Stimulated activated CD8-positive, alpha-beta memory T cell treated with anti-CD3 and anti-CD28 coated beads, Interleukin-4, amount 100 ng/mL, for 24 hours (primary cell): ENCODE data around the gene TVP23C.
"Not testable (repeated sequence)": the region's sequence is repeated elsewhere in the genome, so short reads cannot be mapped to it uniquely, and the experiment has no call there.

Experiments used
- DNase-seq: peaks from one replicate; pipeline ENCODE4 v3.0.0-alpha.2; 2020; ENCODE audit warnings: low read depth

Gene TVP23C

DNA sequence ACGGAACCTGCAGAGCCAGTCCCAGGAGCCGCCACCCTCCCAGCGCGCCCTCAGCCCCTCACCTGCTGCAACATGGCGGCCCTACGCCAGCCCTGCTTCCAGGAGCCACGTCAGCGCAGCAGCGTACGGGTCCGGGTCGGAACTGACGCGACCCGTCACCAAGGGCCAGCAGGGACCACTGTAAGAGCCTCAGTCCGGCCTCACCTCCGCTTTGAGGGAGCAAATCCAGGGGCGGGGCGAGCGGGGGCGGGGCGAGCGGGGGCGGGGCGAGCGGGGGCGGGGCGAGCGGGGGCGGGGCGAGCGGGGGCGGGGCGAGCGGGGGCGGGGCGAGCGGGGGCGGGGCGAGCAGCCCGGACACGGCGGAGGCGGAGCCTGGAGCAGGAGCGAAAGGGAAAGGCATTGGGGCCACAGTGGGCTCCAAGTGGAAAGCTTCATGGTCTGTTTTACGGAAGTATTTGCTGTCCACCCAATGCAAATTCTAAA, at the start of gene TVP23C:
Gene TVP23C (minus strand): TSS at position 109 of the 483 bp plus-strand sequence. CDS start 35 bp downstream, at position 74.
- DNase-seq = peak; percentile 37

DNA sequence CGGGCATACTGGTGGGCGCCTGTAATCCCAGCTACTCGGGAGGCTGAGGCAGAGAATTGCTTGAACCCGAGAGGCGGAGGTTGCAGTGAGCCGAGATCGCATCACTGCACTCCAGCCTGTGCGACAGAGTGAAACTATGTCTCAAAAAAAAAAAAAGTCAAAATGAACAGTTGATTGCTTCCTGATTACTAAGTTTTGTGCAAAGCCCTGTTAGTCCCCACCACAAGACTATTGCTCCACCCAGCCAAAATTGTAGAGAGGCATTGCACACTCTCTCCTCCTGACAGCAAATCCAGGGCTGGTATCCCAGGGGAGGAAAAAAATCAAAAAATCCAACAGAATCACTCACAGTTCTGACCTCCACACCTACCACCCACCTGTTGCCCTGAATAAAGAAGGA, 29.7 kb upstream of the TVP23C start:
- DNase-seq = not testable (repeated sequence)

DNA sequence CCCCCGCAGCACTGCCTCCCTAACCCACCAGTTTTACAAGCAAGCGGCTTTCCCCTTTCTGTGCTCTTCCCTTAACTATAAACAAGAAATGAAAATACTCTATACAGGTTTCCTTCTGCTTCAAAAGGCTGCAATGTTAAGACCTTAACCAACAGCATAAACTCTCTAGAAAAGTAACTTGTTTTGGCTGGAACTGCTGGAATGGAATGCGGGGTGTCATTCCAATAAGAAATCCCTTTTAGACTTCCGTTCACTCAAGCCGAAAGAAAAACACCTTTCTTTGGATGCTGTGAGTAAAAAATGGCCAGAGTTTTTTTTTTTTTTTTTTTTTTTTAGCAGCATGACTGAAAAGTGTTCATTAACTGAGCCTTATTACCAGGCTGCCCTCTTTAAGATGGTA, 28.7 kb upstream of the TVP23C start:
- not testable (repeated sequence) for DNase-seq

GRCh38 chr17:15590844-15591243, 27.6 kb upstream of the TVP23C start:
- DNase-seq = not testable (repeated sequence)

GRCh38 chr17:15589544-15590536, 26.6 kb upstream of the TVP23C start:
- DNase-seq = not testable (repeated sequence)

DNA sequence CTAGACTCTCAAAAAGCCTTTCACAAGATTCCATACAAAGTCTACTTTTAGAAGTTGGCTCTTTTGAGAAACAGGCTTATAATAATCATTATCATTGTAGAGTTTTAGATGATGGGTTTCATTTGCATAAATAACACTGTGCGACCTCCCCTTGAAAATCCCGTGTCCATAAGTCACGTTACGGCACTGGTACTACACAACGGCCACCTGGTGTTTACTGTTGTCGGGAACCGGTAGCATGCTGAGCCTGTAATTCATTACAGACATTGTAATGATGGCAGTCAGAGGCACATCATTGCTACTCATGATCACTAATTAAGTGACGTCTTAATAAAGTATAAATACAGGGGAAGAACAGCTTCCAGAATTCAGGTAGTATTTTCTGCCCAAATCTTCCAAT, 24.7 kb upstream of the TVP23C start:
- DNase-seq = not testable (repeated sequence)

DNA sequence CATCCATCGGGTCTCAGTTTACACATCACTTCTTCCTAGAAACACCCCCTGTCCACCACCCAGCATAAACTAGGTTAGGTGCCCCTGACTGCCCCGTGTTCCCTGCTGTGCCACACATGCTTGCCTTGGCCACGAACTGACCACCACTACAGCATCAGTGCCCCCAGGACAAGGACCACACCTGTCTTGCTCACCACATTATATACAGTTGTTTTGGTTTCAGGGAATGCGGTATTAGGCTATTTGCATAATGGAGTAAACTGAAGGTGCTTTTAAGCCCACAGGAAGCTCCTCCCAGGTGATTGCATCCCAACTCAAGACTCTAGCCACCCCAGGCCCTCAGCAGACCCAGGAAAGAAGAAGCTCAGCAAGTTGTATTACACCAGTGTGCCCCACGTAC, 20.0 kb upstream of the TVP23C start:
- not testable (repeated sequence) for DNase-seq

DNA sequence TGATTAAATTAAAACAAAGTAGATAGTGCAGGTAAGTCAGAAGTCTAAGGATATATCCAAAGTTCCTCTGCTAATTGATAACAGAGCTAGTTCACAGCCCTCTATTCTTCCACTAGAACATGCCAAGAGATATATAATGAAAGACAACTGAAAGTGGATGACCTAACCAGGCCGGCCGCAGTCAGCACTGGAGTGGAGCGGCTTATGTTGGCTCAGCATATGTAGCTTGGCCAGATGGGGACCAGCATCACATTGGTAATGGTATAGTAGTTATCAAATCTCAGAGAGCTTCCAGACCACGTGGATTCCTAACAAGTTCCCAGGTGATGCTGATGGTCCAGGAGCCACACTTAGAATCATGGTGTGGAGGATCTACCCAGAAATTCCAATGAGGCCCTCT, 18.2 kb upstream of the TVP23C start:
- not testable (repeated sequence) for DNase-seq

DNA sequence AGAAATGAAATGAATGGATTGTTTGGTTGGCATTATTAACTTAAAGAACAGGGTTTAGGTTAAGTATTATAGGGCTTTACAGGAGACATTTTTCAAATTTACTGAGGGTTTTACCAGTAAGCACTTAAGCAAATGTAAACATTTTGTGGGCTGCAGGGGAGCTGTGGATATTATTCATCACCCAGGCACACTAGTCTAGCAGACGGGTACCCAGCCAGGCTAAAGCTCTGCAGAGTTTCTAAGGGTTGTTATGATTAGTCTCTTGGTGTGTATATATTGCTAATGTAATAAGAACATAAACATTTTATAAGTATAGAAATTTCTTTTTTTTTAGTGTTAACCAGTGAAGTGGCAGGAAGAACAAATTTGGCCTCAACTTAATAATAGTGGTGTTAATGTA, 13.6 kb upstream of the TVP23C start:
- not testable (repeated sequence) for DNase-seq

DNA sequence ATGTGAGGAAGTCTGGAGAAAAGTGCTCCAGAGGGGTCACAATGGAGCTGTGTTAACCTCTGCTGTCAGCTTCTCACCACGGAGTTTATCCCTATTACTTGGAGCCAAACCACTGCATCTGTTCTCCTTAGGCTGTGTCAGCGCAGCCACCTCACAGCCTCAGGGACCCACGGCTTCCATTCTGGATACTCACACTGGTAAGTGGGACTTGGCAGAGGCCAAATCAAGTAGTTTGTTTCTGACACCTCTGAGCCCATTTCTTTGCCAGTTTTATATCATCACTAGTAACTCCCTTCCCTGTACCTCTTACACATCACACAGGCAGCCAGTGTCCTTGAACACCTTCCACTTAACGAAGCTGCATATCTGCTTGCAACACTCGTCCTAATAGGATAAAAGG, 11.4 kb upstream of the TVP23C start:
- DNase-seq = not testable (repeated sequence)

GRCh38 chr17:15573870-15574269, 10.6 kb upstream of the TVP23C start:
- DNase-seq = not testable (repeated sequence)

GRCh38 chr17:15562613-15563374, 489 bp downstream of the TVP23C start:
- not testable (repeated sequence) for DNase-seq

- DNase-seq = not testable (repeated sequence)
These were observed 1.8 kb downstream of the TVP23C start for GRCh38 chr17:15561439-15561838.

- DNase-seq = not testable (repeated sequence)
These were observed 4.7 kb downstream of the TVP23C start for GRCh38 chr17:15558403-15559105.

- DNase-seq = not testable (repeated sequence)
These were observed 5.9 kb downstream of the TVP23C start for GRCh38 chr17:15557334-15557832.

DNA sequence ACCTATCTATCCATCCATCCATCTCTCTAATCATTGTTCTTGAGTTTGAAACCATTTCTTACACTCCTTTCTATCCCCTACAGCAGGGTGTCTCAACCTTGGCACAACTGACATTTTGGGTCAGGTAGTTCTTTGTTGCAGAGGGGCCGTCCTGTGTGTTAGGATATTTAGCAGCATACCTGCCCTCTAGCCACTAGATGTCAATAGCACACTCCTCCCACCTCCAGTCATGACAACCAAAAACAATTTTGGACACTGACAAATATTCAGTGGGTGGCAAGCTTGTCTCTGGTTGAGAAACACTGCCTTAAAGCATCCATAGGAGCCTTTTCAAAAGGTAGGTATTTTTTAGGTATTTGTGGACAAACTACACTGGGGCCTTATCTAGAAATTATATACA, 10.4 kb downstream of the TVP23C start:
- DNase-seq = not testable (repeated sequence)

GRCh38 chr17:15549552-15549951, 13.7 kb downstream of the TVP23C start:
- not testable (repeated sequence) for DNase-seq

DNA sequence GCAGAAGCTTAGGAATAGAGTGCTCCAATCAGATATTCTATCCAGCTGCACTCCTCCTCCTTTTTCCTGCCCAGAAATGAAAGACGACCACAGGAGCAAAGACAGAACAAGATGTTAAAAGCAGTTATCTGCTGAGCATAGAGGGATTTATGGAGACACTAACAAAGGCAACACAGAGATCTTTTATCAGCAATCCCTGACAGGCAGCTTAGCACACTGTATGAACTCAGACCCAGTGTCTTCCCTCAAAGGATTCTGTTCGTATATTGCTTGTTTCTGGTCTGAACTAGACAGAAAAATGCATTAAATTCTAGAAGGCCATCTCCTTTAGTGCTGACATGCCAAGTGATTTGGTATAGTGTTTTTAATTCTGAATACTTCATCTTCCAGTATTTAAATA, 16.7 kb downstream of the TVP23C start:
- DNase-seq = not testable (repeated sequence)

DNA sequence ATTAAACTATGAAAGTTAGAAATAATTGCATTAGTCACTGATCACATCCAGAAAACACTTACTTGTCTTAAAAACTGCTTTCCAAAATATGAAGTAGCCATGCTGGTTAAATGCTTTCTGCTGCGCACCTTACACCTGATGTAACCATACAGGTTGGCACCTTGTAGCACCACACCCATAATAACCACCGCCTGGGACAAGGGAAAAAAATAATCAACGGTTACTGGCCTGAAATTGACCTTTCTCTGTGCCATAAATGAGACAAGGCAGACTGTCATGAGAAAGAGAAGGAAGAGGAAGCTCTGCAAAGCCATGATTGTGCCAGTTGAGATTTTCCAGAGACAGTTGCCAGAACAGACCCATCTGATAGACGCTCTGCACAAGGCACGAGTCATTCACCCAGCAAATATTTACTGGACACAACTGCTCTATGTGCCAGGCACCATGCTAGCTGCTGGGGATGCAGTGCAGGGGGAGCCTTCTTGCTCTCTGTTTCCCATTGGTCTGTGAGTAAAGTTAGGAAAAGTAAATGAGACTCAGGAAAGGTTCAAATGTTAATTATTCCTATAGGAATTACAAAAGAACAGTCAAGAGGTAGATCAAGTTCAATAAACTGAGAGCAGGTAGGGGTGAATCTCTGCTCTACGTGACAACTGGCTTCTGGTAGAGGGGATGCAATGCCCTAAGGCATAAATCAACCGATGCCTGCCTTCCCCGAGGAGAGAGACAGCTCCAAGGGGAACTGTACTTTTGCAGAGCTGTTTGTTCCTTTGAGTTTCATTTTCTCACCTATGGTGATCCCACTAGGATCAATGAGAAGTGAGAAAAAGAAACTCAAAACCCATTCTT, 22.7 kb downstream of the TVP23C start:
- not testable (repeated sequence) for DNase-seq

GRCh38 chr17:15533122-15533521, 30.2 kb downstream of the TVP23C start:
- DNase-seq = not testable (repeated sequence)
